Adrenal gland (tissue), 5 donors: ENCODE results near the gene DPP9.

Experiments
- POLR2A ChIP-seq, 2 donors: fragments of 450-650 bp; IDR thresholded peaks; one replicate each; pipeline ENCODE4 v1.6.1; 2017; ENCODE audit warnings: antibody characterized with exemption in 2 of 2, mild to moderate bottlenecking in 2 of 2, moderate library complexity in 1 of 2
- TF ChIP-seq, protein P1 (sequence below), 6 experiments: fragments of 450-650 bp in 4 of 6; fragments of 200-600 bp in 2 of 6; sonication (generic) in 1 of 6; IDR thresholded peaks; 1 replicate in 5 of 6; 2 replicates in 1 of 6; pipeline versions ENCODE4 v1.5.1 to v1.8.0; 2016 to 2021; ENCODE audit warnings: antibody characterized with exemption in 6 of 6, mild to moderate bottlenecking in 2 of 6, moderate library complexity in 1 of 6
- donor health status: DM: no; HTN: no; CAD: no.

DNA sequence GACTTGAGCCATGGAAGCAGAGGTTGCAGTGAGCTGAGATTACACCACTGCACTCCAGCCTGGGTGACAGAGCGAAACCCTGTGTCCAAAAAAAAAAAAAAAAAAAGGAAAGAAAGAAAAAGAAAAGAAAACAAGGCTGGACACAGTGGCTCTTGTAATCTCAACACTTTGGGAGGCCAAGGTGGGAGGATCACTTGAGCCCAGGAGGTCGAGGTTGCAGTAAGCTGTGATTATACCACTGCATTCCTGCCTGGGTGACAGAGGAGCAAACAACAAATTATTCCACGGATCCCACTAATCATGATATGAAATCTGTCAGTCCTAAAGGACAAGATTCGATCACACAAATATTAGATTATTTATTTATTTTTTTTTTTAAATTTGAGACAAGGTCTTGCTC lies 50.4 kb downstream of the DPP9 start:
- TF ChIP-seq, protein P1, sequence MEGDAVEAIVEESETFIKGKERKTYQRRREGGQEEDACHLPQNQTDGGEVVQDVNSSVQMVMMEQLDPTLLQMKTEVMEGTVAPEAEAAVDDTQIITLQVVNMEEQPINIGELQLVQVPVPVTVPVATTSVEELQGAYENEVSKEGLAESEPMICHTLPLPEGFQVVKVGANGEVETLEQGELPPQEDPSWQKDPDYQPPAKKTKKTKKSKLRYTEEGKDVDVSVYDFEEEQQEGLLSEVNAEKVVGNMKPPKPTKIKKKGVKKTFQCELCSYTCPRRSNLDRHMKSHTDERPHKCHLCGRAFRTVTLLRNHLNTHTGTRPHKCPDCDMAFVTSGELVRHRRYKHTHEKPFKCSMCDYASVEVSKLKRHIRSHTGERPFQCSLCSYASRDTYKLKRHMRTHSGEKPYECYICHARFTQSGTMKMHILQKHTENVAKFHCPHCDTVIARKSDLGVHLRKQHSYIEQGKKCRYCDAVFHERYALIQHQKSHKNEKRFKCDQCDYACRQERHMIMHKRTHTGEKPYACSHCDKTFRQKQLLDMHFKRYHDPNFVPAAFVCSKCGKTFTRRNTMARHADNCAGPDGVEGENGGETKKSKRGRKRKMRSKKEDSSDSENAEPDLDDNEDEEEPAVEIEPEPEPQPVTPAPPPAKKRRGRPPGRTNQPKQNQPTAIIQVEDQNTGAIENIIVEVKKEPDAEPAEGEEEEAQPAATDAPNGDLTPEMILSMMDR (IDR thresholded peaks at IDR 0.05), result no peak
- no peak for TF ChIP-seq POLR2A (IDR thresholded peaks at IDR 0.05)
